ENCODE measurements around the gene COL12A1. TPM values are rescaled to one million over a fixed set of nuclear protein-coding genes. Genes with fewer than 3 reads are reported as not detected.

The COL12A1 gene
- total RNA-seq, 4 donors from 2014 or later: 14.2 to 45.1 (median 32.3) TPM

DNA sequence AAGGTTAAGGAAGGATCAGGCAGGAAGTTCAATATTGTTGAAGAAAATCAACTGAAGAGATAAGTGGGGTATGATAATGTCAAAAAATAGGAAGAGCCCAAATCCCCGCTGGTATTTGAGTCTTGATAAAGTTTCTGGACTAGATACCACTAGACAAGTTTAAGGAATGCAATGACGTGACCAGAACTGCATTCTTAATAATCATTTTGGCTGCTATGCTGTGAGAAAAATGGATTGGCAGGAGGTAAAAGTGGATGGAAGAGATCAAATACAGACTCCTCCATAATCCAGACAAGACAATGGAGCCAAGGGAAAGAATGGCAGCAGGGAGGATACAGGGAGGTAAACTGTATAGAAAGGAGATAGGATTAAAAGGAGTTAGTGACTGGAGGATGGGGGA, 128.2 kb downstream of the COL12A1 start:
- WGBS, 2 donors (ENCODE audit: low coverage in 1 of 2): 65 to 69% methylated on average over 2 of the region's 2 CpGs
- H3K27me3 ChIP-seq: no peaks in the 10 kb centered on the region
- no peaks in the 10 kb centered on the region for H3K4me1 ChIP-seq
- H3K27ac ChIP-seq: no peak overlapping the region
- no peak for DNase-seq
- H3K4me3 ChIP-seq: no peak overlapping the region
- no peaks in the 10 kb centered on the region for H3K36me3 ChIP-seq
- in situ Hi-C loops (cut with MboI; ENCODE audit: low pct_ligation_motif_present in 1 of 4, low pct_unique_long_range_greater_than_20kb in 1 of 4, low sequenced_read_pairs in 3 of 4) (no loop called here), intact Hi-C loops (cut with DNase I; ENCODE audit: low total_unique reads) (no loop called here)
- H3K9me3 ChIP-seq: no peaks in the 10 kb centered on the region
- TF ChIP-seq, protein P1, sequence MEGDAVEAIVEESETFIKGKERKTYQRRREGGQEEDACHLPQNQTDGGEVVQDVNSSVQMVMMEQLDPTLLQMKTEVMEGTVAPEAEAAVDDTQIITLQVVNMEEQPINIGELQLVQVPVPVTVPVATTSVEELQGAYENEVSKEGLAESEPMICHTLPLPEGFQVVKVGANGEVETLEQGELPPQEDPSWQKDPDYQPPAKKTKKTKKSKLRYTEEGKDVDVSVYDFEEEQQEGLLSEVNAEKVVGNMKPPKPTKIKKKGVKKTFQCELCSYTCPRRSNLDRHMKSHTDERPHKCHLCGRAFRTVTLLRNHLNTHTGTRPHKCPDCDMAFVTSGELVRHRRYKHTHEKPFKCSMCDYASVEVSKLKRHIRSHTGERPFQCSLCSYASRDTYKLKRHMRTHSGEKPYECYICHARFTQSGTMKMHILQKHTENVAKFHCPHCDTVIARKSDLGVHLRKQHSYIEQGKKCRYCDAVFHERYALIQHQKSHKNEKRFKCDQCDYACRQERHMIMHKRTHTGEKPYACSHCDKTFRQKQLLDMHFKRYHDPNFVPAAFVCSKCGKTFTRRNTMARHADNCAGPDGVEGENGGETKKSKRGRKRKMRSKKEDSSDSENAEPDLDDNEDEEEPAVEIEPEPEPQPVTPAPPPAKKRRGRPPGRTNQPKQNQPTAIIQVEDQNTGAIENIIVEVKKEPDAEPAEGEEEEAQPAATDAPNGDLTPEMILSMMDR (IDR thresholded peaks at IDR 0.05): no peak
- TF ChIP-seq EP300 (IDR thresholded peaks at IDR 0.05; ENCODE audit: low read depth): no peak
- TF ChIP-seq POLR2A (IDR thresholded peaks at IDR 0.05): no peak
- TF ChIP-seq POLR2AphosphoS5 (IDR thresholded peaks at IDR 0.05): no peak

DNA sequence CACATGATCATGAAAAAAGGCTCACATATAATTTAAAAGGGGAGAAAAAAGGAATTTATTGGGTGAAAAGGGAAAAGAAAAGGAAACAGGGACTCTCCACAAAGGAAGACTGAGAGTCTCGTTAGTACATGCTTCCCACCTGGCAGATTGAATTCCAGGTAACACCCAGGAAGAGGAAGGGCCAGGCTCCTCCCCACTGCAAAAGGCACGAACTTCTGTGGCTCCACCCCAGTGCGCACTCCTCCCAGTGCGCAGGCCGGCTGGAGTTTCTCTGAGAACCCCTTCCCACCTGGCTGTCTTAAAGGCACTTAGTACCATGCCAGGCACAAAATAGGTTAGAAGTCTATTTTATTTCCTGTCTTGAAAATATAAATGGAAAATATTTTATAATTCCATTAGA, 129.8 kb downstream of the COL12A1 start:
- no peaks in the 10 kb centered on the region for H3K9me3 ChIP-seq
- no peak overlapping the region for H3K4me3 ChIP-seq
- TF ChIP-seq POLR2A (IDR thresholded peaks at IDR 0.05) (no peak), EP300 (IDR thresholded peaks at IDR 0.05; ENCODE audit: low read depth) (no peak), POLR2AphosphoS5 (IDR thresholded peaks at IDR 0.05) (no peak)
- TF ChIP-seq, protein P1 (IDR thresholded peaks at IDR 0.05): no peak
- H3K36me3 ChIP-seq: no peaks in the 10 kb centered on the region
- intact Hi-C loops (cut with DNase I; ENCODE audit: low total_unique reads) (no loop called here), in situ Hi-C loops (cut with MboI; ENCODE audit: low pct_ligation_motif_present in 1 of 4, low pct_unique_long_range_greater_than_20kb in 1 of 4, low sequenced_read_pairs in 3 of 4) (no loop called here)
- WGBS, 2 donors (ENCODE audit: low coverage in 1 of 2): 81% methylated on average over 5 of the region's 5 CpGs
- no peaks in the 10 kb centered on the region for H3K27me3 ChIP-seq
- H3K4me1 ChIP-seq: no peaks in the 10 kb centered on the region
- H3K27ac ChIP-seq: no peak overlapping the region
- DNase-seq: no peak

DNA sequence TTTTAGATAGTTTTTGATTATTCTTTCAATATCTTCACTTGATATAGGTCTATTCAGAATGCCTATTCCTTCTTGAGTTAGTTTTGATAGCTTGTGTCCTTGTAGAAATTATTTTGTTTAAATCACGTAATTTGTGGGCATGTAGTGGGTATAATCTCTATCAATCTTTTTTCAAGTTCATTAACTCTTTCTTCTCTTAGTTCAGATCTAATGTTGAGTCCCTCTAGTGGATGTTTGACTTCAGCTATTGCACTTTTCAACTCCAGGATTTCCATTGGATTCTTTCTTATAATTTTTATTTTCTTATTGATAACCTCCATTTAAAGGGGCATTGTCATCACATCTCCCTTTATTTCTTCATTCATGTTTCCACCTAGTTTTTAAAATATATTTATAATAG, 135.6 kb downstream of the COL12A1 start:
- intact Hi-C loops (cut with DNase I; ENCODE audit: low total_unique reads) (no loop called here), in situ Hi-C loops (cut with MboI; ENCODE audit: low pct_ligation_motif_present in 1 of 4, low pct_unique_long_range_greater_than_20kb in 1 of 4, low sequenced_read_pairs in 3 of 4) (no loop called here)
- Histone ChIP-seq H3K27me3 (no peaks in the 10 kb centered on the region), H3K9me3 (no peaks in the 10 kb centered on the region), H3K27ac (no peak overlapping the region), H3K4me3 (no peak overlapping the region), H3K4me1 (no peaks in the 10 kb centered on the region), H3K36me3 (no peaks in the 10 kb centered on the region)
- TF ChIP-seq, protein P1 (IDR thresholded peaks at IDR 0.05): no peak
- TF ChIP-seq POLR2AphosphoS5 (IDR thresholded peaks at IDR 0.05): no peak
- TF ChIP-seq EP300 (IDR thresholded peaks at IDR 0.05; ENCODE audit: low read depth): no peak
- TF ChIP-seq POLR2A (IDR thresholded peaks at IDR 0.05): no peak
- whole genome bisulfite sequencing, 2 donors (ENCODE audit: low coverage in 1 of 2): 64 to 80% methylated on average over 1 of the region's 1 CpG
- no peak for DNase-seq

DNA sequence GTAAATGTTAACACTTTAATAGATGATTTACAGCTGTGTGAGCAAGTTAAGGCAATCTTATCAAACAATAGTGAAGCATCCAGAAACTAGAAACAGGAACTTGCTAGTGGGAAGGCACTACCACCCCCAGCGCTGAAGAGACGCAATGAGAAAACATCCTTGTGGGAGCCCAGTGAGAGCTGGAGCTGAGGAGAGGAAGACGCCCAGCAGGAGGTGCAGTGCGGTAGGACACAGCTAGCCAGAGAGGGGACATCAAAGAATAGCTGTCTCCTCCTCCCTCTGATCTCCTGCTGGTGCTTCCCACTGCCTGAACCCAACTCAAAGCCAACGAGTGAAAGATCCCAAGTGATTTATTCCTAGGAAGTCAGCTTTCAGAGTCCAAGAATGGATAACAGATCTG, 140.3 kb downstream of the COL12A1 start:
- intact Hi-C loops (cut with DNase I; ENCODE audit: low total_unique reads): no loop called here
- DNase-seq: no peak
- TF ChIP-seq POLR2A (IDR thresholded peaks at IDR 0.05): no peak
- TF ChIP-seq EP300 (IDR thresholded peaks at IDR 0.05; ENCODE audit: low read depth): no peak
- TF ChIP-seq, protein P1 (IDR thresholded peaks at IDR 0.05): no peak
- TF ChIP-seq POLR2AphosphoS5 (IDR thresholded peaks at IDR 0.05): no peak

More for the DNA sequence above, 140.3 kb downstream of the COL12A1 start:
- H3K27me3 ChIP-seq: no peaks in the 10 kb centered on the region
- no peak overlapping the region for H3K27ac ChIP-seq
- in situ Hi-C loops (cut with MboI; ENCODE audit: low pct_ligation_motif_present in 1 of 4, low pct_unique_long_range_greater_than_20kb in 1 of 4, low sequenced_read_pairs in 3 of 4): no loop called here
- H3K9me3 ChIP-seq: no peaks in the 10 kb centered on the region
- no peaks in the 10 kb centered on the region for H3K4me1 ChIP-seq
- WGBS, 2 donors (ENCODE audit: low coverage in 1 of 2): 29 to 39% methylated on average over 5 of the region's 5 CpGs
- no peaks in the 10 kb centered on the region for H3K36me3 ChIP-seq
- H3K4me3 ChIP-seq: no peak overlapping the region

Measured in transverse colon (tissue), 4 donors.